ENCODE results near the gene CLDND2.

DNA sequence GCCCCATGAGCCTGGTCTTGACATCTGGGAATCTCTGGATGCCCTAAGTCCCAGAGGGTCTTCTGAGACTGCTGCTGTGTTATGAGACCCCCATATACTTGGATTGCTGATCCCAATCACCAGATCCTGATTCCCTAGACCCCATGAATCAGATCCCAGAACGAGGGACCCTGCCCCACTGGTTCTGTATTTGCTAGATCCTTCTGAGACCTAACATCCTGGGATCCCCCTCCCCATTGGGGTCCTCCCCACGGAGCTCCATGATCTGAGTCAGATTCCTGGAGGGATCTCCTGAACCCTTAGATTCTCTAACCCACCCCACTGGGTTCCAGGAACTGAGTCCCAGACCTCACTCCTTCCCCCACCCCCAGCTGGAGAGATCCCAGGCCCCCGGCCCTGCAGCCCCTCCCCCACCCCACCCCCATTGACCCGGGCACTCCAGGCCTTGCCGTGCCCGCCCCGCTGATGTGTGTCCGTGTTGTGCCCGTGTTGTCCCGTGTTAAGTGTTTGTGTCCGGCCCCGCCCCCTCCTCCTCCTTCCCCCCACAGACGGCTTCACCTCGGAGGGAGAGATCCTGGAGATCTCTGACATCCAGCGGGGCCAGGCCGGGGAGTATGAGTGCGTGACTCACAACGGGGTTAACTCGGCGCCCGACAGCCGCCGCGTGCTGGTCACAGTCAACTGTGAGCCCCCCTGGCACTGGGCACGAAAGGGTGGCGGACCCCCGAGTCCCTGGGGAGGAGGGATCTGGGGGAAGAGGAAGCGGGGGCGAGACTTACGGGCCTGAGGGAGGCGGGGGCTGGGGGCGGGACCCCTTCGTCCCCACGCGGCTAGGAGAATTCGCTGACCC, 42.4 kb downstream of the CLDND2 start:
- TF ChIP-seq, protein P1, sequence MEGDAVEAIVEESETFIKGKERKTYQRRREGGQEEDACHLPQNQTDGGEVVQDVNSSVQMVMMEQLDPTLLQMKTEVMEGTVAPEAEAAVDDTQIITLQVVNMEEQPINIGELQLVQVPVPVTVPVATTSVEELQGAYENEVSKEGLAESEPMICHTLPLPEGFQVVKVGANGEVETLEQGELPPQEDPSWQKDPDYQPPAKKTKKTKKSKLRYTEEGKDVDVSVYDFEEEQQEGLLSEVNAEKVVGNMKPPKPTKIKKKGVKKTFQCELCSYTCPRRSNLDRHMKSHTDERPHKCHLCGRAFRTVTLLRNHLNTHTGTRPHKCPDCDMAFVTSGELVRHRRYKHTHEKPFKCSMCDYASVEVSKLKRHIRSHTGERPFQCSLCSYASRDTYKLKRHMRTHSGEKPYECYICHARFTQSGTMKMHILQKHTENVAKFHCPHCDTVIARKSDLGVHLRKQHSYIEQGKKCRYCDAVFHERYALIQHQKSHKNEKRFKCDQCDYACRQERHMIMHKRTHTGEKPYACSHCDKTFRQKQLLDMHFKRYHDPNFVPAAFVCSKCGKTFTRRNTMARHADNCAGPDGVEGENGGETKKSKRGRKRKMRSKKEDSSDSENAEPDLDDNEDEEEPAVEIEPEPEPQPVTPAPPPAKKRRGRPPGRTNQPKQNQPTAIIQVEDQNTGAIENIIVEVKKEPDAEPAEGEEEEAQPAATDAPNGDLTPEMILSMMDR (conservative IDR thresholded peaks at IDR 0.05; ENCODE audit: low read length), result no peak
- TF ChIP-seq EZH2phosphoT487 (IDR thresholded peaks at IDR 0.05; ENCODE audit: borderline replicate concordance, low read depth, low read length), result no peak
